ENCODE measurements around the gene CYTIP.

DNA sequence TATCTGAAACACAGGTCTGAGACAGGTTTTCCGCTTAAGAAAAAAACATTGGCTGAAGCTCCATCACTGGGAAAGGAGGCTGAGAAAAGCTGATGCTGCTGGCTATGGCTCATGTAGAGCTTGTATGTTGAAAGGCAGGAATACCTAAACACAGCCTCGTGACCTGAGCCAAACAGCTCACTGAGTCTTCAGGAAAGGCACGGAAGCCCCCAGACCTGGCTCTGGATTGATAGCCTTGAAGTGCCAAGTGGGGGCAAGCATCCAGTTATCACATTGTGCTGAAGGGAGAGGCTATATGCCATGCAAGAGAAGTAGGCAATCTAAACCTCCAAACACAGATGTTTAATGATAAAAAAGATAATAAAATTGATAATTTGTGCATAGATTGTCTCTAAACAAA, 21.9 kb downstream of the CYTIP start:
- TF ChIP-seq, protein P1, sequence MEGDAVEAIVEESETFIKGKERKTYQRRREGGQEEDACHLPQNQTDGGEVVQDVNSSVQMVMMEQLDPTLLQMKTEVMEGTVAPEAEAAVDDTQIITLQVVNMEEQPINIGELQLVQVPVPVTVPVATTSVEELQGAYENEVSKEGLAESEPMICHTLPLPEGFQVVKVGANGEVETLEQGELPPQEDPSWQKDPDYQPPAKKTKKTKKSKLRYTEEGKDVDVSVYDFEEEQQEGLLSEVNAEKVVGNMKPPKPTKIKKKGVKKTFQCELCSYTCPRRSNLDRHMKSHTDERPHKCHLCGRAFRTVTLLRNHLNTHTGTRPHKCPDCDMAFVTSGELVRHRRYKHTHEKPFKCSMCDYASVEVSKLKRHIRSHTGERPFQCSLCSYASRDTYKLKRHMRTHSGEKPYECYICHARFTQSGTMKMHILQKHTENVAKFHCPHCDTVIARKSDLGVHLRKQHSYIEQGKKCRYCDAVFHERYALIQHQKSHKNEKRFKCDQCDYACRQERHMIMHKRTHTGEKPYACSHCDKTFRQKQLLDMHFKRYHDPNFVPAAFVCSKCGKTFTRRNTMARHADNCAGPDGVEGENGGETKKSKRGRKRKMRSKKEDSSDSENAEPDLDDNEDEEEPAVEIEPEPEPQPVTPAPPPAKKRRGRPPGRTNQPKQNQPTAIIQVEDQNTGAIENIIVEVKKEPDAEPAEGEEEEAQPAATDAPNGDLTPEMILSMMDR (IDR thresholded peaks at IDR 0.05; ENCODE audit: low read depth, low read length, missing input control) = no peak
- TF ChIP-seq, protein P2, sequence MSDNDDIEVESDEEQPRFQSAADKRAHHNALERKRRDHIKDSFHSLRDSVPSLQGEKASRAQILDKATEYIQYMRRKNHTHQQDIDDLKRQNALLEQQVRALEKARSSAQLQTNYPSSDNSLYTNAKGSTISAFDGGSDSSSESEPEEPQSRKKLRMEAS (IDR thresholded peaks at IDR 0.05) = no peak
- no peak for TF ChIP-seq SP1 (IDR thresholded peaks at IDR 0.05)
- TF ChIP-seq, protein P3, sequence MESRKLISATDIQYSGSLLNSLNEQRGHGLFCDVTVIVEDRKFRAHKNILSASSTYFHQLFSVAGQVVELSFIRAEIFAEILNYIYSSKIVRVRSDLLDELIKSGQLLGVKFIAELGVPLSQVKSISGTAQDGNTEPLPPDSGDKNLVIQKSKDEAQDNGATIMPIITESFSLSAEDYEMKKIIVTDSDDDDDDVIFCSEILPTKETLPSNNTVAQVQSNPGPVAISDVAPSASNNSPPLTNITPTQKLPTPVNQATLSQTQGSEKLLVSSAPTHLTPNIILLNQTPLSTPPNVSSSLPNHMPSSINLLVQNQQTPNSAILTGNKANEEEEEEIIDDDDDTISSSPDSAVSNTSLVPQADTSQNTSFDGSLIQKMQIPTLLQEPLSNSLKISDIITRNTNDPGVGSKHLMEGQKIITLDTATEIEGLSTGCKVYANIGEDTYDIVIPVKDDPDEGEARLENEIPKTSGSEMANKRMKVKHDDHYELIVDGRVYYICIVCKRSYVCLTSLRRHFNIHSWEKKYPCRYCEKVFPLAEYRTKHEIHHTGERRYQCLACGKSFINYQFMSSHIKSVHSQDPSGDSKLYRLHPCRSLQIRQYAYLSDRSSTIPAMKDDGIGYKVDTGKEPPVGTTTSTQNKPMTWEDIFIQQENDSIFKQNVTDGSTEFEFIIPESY (IDR thresholded peaks at IDR 0.05) = no peak
- TF ChIP-seq, protein P4, sequence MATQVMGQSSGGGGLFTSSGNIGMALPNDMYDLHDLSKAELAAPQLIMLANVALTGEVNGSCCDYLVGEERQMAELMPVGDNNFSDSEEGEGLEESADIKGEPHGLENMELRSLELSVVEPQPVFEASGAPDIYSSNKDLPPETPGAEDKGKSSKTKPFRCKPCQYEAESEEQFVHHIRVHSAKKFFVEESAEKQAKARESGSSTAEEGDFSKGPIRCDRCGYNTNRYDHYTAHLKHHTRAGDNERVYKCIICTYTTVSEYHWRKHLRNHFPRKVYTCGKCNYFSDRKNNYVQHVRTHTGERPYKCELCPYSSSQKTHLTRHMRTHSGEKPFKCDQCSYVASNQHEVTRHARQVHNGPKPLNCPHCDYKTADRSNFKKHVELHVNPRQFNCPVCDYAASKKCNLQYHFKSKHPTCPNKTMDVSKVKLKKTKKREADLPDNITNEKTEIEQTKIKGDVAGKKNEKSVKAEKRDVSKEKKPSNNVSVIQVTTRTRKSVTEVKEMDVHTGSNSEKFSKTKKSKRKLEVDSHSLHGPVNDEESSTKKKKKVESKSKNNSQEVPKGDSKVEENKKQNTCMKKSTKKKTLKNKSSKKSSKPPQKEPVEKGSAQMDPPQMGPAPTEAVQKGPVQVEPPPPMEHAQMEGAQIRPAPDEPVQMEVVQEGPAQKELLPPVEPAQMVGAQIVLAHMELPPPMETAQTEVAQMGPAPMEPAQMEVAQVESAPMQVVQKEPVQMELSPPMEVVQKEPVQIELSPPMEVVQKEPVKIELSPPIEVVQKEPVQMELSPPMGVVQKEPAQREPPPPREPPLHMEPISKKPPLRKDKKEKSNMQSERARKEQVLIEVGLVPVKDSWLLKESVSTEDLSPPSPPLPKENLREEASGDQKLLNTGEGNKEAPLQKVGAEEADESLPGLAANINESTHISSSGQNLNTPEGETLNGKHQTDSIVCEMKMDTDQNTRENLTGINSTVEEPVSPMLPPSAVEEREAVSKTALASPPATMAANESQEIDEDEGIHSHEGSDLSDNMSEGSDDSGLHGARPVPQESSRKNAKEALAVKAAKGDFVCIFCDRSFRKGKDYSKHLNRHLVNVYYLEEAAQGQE (IDR thresholded peaks at IDR 0.05) = no peak
- TF ChIP-seq JUND (IDR thresholded peaks at IDR 0.05) = no peak

Measured in liver (tissue), 3 donors.